Sciatic nerve (tissue), 2 donors: ENCODE data around the gene NUP93. TPM values are rescaled to one million over a fixed set of nuclear protein-coding genes. Genes with fewer than 3 reads are reported as not detected.
A peak's percentile ranks its signal among the peaks of the same experiment; 100 is the strongest.
"Not testable (repeated sequence)": the region's sequence is repeated elsewhere in the genome, so short reads cannot be mapped to it uniquely, and the experiment has no call there.

ENCODE experiments used
- ATAC-seq: fragments of 200-7000 bp; cut with Tn5 transposase; one replicate; pipeline ENCODE4 v1.9.1; 2020; ENCODE audit warnings: mild to moderate bottlenecking, moderate library complexity
- DNase-seq: peaks from one replicate; pipeline ENCODE4 v3.0.0-alpha.2; 2020; ENCODE audit warnings: low spot score
- intact Hi-C: fragments of 100-400 bp; cut with DNase I; formaldehyde crosslinking; loops from one replicate; pipeline ENCODE4 v1.14.2; 2022
- total RNA-seq: library from RNA; stranded (reverse); fragmentation: NEBNext Ultra II Directional; extraction: Animal tissue kit (Norgen Biotek cat#: 25700); gene quantifications from one replicate; pipeline ENCODE4 v1.2.1, GENCODE V29; 2021
- donor health status: DM: no; HTN: no; CAD: no.
- donor health status: DM: no; HTN: no; CAD: no.

The NUP93 gene
- total RNA-seq, 1 donor from 2014 or later, result 74.0 TPM

GRCh38 chr16:56769677-56770076 lies 39.7 kb downstream of the NUP93 start:
- intact Hi-C loops, result no loop called here
- ATAC-seq, result no peak

GRCh38 chr16:56771558-56772279 lies 41.8 kb downstream of the NUP93 start:
- intact Hi-C loops, result no loop called here
- no peak for ATAC-seq

More at GRCh38 chr16:56769677-56770076, 39.7 kb downstream of the NUP93 start:
- DNase-seq, result no peak

DNA sequence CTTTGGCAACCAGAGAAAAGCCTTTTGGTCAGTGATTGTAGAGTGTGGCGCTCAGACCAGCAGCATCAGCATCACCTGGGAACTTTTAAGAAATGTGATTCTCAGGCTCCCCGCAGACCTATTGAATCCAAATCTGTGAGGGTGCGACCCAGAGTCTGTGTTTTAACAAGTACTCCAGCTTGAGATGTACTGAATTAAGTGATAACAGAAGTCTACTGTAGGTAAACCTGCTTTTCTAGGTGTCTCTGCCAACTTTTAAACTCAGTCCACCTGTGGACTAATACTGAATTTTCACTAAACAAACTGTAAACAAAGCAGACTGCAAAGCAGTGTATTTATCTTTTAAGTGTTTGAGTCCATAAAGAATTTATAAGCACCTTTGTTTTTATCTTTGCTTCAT lies 43.6 kb downstream of the NUP93 start:
- no peak for DNase-seq
- no peak for ATAC-seq
- intact Hi-C loops, result no loop called here

More at GRCh38 chr16:56771558-56772279, 41.8 kb downstream of the NUP93 start:
- DNase-seq, result no peak

- intact Hi-C loops, result no loop called here
- no peak for ATAC-seq
- no peak for DNase-seq
Measured at GRCh38 chr16:56774016-56774680, 44.2 kb downstream of the NUP93 start.

DNA sequence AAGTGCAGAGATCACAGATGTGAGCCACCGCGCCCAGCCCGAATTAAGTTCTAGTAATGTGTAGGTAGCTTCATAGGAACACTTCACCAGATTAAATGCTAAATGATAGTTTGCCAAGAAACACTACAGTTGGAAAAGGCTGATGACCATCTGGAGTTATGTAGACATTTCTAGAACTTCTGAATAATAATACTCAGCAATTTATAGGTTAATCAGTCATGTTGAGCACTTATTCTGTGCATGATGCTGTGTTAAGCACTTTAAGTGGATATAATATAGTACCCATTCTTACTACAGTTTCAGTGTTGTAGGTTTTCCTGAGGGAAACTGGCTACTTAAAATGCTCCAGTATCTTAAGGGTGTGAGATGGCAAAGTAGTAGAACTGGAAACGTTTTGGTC lies 45.2 kb downstream of the NUP93 start:
- intact Hi-C loops, result no loop called here
- ATAC-seq (no peak), DNase-seq (no peak)

DNA sequence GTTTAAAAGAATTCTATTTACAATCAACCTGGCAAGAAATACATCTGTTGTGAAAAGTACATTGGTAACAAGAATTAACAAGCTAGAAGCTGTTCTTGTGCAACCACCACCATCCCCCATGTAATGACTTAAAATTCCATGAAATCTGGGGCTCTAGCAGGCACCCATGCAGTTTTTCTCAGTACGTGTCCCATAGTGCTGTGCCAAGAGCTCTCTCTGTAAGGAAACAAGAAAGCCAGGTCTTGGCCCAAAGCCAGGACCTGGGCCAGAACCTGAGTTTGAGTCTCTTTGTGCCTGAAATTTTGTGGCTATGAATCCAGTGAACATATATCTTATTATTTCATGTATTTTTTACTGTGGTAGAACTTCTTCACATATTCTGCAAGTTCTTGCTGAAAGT lies 46.6 kb downstream of the NUP93 start:
- intact Hi-C loops, result no loop called here
- no peak for ATAC-seq
- DNase-seq, result no peak

- intact Hi-C loops, result no loop called here
- ATAC-seq, result no peak
- no peak for DNase-seq
Measured at GRCh38 chr16:56777001-56777400, 47.1 kb downstream of the NUP93 start.

- ATAC-seq, result no peak
- intact Hi-C loops, result no loop called here
- DNase-seq, result no peak
Measured at GRCh38 chr16:56777482-56777881, 47.6 kb downstream of the NUP93 start.

- intact Hi-C loops, result no loop called here
- no peak for ATAC-seq
- no peak for DNase-seq
Measured at GRCh38 chr16:56779906-56780305, 50.0 kb downstream of the NUP93 start.

DNA sequence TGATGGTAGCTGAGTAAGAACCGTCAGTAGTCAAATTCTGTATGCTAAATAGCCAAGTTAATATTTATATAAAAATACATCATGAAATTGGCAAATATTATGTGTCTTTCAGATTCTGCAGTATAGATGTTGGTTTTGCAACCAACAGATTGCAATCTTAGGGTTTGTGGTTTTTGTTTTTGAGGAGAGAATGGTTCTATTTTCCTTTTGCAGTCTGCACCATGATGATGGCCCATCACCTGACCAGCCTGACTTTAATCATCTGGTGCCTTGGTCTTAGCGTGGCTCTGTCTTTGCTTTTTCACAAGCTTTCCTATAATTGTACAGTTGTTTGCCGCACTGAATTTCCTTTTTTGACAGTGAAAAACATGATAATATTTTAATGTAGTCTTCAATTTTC lies 50.7 kb downstream of the NUP93 start:
- intact Hi-C loops, result no loop called here
- ATAC-seq, result no peak

DNA sequence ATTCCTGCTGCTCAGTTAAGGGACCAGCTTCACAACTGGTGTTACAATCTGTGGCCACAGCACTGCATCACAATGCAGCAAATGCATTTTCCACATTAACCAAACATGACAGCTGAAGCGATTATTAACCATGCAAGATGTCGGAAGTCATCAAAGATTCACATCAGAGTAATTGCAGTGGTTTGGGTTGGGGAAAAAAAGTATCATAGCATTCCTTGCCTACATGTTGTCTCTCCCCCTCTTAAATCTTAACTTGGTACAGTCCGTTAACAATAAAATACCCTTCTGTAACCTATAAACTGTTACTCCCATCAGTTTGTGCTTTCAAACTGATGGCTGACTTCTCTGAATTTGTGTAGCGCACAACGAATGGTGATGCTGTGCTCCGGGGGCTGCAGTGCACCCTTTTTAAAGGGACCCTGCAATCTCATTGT lies 51.6 kb downstream of the NUP93 start:
- ATAC-seq (no peak), DNase-seq (no peak)
- intact Hi-C loops, result no loop called here

More for the DNA sequence above, 50.7 kb downstream of the NUP93 start:
- no peak for DNase-seq

DNA sequence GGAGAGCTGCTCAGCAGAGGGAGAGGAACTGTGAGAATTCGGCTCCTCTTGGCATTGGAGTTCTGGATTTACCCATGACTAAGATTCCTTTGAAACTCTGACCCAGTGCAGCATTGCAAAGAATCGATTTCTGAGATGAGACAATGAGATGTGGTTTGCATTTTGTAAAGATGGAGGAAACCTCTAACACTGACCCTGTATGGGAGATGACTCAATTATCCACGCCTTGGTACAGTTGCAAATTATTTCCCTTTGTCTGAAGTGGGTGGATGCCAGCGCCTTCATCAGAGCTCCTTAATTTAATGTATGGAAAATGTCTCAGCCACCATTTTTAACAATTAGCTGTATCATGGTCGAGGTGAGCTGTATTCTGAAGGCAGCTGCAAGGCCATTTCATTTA lies 53.4 kb downstream of the NUP93 start:
- intact Hi-C loops, result no loop called here
- DNase-seq, result no peak
- ATAC-seq, result no peak

DNA sequence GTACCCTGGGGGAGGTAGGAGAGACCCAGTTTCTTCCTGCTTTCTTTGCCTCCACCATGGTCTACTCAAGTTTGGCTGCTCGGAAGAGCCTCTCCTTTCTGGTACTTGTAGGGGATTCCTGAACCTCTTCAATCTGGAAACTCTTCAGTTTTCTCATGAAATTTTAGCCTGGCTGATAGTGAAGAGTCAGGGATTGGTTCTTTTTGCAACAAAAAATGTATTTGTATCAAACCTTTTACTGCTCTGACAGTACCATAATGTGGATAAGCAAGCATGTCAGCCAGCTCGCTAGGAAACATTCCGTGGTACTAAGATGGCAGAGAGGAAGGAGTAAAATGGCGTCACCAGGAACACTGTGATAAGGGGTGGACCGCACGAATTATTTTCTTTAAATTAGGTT lies 55.4 kb downstream of the NUP93 start:
- no peak for DNase-seq

GRCh38 chr16:56787167-56787566 lies 57.2 kb downstream of the NUP93 start:
- no peak for DNase-seq
- no peak for ATAC-seq
- intact Hi-C loops, result no loop called here

More for the DNA sequence above, 55.4 kb downstream of the NUP93 start:
- no peak for ATAC-seq
- intact Hi-C loops, result no loop called here

- no peak for DNase-seq
- ATAC-seq, result no peak
- intact Hi-C loops, result no loop called here
Measured at GRCh38 chr16:56788435-56788834, 58.5 kb downstream of the NUP93 start.

GRCh38 chr16:56789360-56789759 lies 59.4 kb downstream of the NUP93 start:
- no peak for DNase-seq
- ATAC-seq, result peak; percentile 56
- intact Hi-C loops, result no loop called here

GRCh38 chr16:56792967-56793366 lies 63.0 kb downstream of the NUP93 start:
- ATAC-seq, result no peak
- no peak for DNase-seq
- intact Hi-C loops, result no loop called here

- intact Hi-C loops, result no loop called here
- ATAC-seq (peak; percentile 22), DNase-seq (no peak)
Measured at GRCh38 chr16:56793492-56793891, 63.6 kb downstream of the NUP93 start.

GRCh38 chr16:56795011-56795410 lies 65.1 kb downstream of the NUP93 start:
- no peak for DNase-seq
- intact Hi-C loops, result no loop called here
- ATAC-seq, result no peak

- ATAC-seq, intact Hi-C loops, DNase-seq: not testable (repeated sequence)
Measured at GRCh38 chr16:56797038-56797437, 67.1 kb downstream of the NUP93 start.

DNA sequence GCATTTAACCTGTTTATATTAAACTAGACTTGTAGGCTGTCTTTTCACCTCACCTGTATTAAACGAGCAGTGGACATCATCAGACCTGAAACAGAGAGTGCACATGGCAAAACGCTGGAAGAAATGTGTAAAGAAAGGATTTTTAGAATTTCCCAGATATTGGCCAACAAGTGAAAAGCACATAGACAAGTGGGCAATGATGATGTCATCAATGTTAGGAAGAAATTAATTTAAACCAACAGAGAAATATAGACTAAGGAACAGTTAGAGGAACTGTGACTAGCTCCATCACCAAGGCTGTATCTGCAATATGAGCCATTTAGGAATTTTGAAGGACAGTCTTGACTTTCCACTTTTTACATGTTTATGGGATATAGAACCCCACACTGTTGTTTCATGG lies 67.9 kb downstream of the NUP93 start:
- intact Hi-C loops, result no loop called here
- no peak for ATAC-seq
- no peak for DNase-seq
